Measurements from ENCODE around the gene ABCB6. TPM values are rescaled to one million over a fixed set of nuclear protein-coding genes. Genes with fewer than 3 reads are reported as not detected.

Gene ABCB6
- total RNA-seq, 1 experiment from 2014 or later: 21.1 TPM

GRCh38 chr2:219176818-219177551, 41.8 kb downstream of the ABCB6 start, which contains the start of gene CNPPD1:
Gene CNPPD1, minus strand, starts transcription at chr2:219176925. Its CDS starts 97 bp downstream, at chr2:219176828.
- H3F3A ChIP-seq (ENCODE audit: low read length, unreplicated experiment): peaks cover 5% of the 10 kb centered on the region
- BruUV-seq (replicated peaks): TSS peak; percentile 18
- peak within 1 kb of the TSS; percentile 98 for H3K4me2 ChIP-seq (ENCODE audit: low read length)
- DNase-seq (peak; percentile 83), ATAC-seq (peak; percentile 66)
- no peaks in the 10 kb centered on the region for H3K9me3 ChIP-seq (ENCODE audit: low read length)
- ChIA-PET CTCF (interaction anchor here (0.9 kb wide), 3 partner anchors 41 to 98 kb away, joined by 3 to 5 read pairs (median 4); no protein-coding TSS in a partner anchor), POLR2A (ENCODE audit: unreplicated experiment) (interaction anchor here (0.6 kb wide), 2 partner anchors 41 to 116 kb away, joined by 3 to 4 read pairs; no protein-coding TSS in a partner anchor)
- no peak for TF ChIP-seq EZH2phosphoT487 (IDR thresholded peaks at IDR 0.05; ENCODE audit: borderline replicate concordance, low read length)
- TF ChIP-seq CTCF (conservative IDR thresholded peaks at IDR 0.05; ENCODE audit: low read depth, low read length): no peak
- TF ChIP-seq EZH2 (IDR thresholded peaks at IDR 0.05; ENCODE audit: low read length, unreplicated experiment): no peak
- no peaks in the 10 kb centered on the region for H3K27me3 ChIP-seq (ENCODE audit: low read length)
- H3K9ac ChIP-seq (ENCODE audit: low read length): peak within 1 kb of the TSS; percentile 87
- H3K4me1 ChIP-seq (ENCODE audit: insufficient read depth, low read length): peaks cover 24% of the 10 kb centered on the region
- H4K20me1 ChIP-seq (ENCODE audit: low read length): peaks cover 4% of the 10 kb centered on the region; the same call in 1 of the 2 replicates
- H3K4me3 ChIP-seq (ENCODE audit: low read length): peak within 1 kb of the TSS; percentile 83
- peaks cover 50% of the 10 kb centered on the region for H3K79me2 ChIP-seq (ENCODE audit: low read length)
- H3K27ac ChIP-seq (ENCODE audit: low read length): peak within 1 kb of the TSS; percentile 94
- peaks cover 26% of the 10 kb centered on the region; the same call in 1 of the 2 replicates for H3K36me3 ChIP-seq (ENCODE audit: low read depth, low read length)
- intact Hi-C loops (cut with micrococcal nuclease): loop anchor here (1.0 to 5.0 kb wide), 3 partner anchors 17 to 120 kb away; partner anchors contain the start of genes NHEJ1 and ZFAND2B
- H3K9me2 ChIP-seq (replicated peaks; ENCODE audit: low read length): no peaks in the 10 kb centered on the region
- peak within 1 kb of the TSS; percentile 93 for H2AFZ ChIP-seq (ENCODE audit: low read length)

GRCh38 chr2:219175928-219176817, 42.6 kb downstream of the ABCB6 start:
- Histone ChIP-seq H3K27ac (ENCODE audit: low read length) (peak overlapping the region; percentile 94), H3K4me3 (ENCODE audit: low read length) (peak overlapping the region; percentile 83), H3K4me1 (ENCODE audit: insufficient read depth, low read length) (peaks cover 24% of the 10 kb centered on the region), H3K79me2 (ENCODE audit: low read length) (peaks cover 50% of the 10 kb centered on the region), H3K9me2 (replicated peaks; ENCODE audit: low read length) (no peaks in the 10 kb centered on the region), H3K9ac (ENCODE audit: low read length) (peak overlapping the region; percentile 87), H3K36me3 (ENCODE audit: low read depth, low read length) (peaks cover 22% of the 10 kb centered on the region; the same call in 1 of the 2 replicates), H3F3A (ENCODE audit: low read length, unreplicated experiment) (peaks cover 5% of the 10 kb centered on the region), H3K9me3 (ENCODE audit: low read length) (no peaks in the 10 kb centered on the region), H4K20me1 (ENCODE audit: low read length) (peaks cover 4% of the 10 kb centered on the region; the same call in 1 of the 2 replicates), H3K27me3 (ENCODE audit: low read length) (no peaks in the 10 kb centered on the region), H3K4me2 (ENCODE audit: low read length) (peak overlapping the region; percentile 98), H2AFZ (ENCODE audit: low read length) (peak overlapping the region; percentile 93)
- peak; percentile 26 for DNase-seq
- no peak for TF ChIP-seq EZH2phosphoT487 (IDR thresholded peaks at IDR 0.05; ENCODE audit: borderline replicate concordance, low read length)
- TF ChIP-seq EZH2 (IDR thresholded peaks at IDR 0.05; ENCODE audit: low read length, unreplicated experiment): no peak
- no peak; the same call in 1 of the 2 replicates for TF ChIP-seq CTCF (conservative IDR thresholded peaks at IDR 0.05; ENCODE audit: low read depth, low read length)
- peak; percentile 41 for ATAC-seq
- TSS peak; percentile 24 for BruUV-seq (replicated peaks)
- intact Hi-C loops (cut with micrococcal nuclease): loop anchor here (1.0 to 5.0 kb wide), 2 partner anchors 16 to 121 kb away; partner anchors contain the start of gene NHEJ1
- ChIA-PET POLR2A (ENCODE audit: unreplicated experiment) (interaction anchor here (0.6 kb wide), 2 partner anchors 42 to 117 kb away, joined by 3 to 4 read pairs; no protein-coding TSS in a partner anchor), CTCF (interaction anchor here (0.8 to 0.9 kb wide), 4 partner anchors 41 to 119 kb away, joined by 3 to 5 read pairs (median 4); no protein-coding TSS in a partner anchor)
